AG04450 (cell line): ENCODE measurements around the gene KCNH8. TPM values are rescaled to one million over a fixed set of nuclear protein-coding genes. Genes with fewer than 3 reads are reported as not detected.
"Not testable (repeated sequence)": the region's sequence is repeated elsewhere in the genome, so short reads cannot be mapped to it uniquely, and the experiment has no call there.

Experiments
- CTCF ChIA-PET: fragments of 300-600, 350-600 bp; formaldehyde crosslinking; extraction: SDS; loops from one replicate; lab custom pipeline; 2022; ENCODE audit warnings: antibody characterized with exemption, inconsistent platforms; lab: Charles Lee
- POLR2A ChIA-PET: fragments of 350-600 bp; formaldehyde crosslinking; extraction: SDS; loops from one replicate; lab custom pipeline; 2021; ENCODE audit warnings: antibody characterized with exemption, inconsistent platforms; lab: Yijun Ruan, JAX
- DNase-seq: peaks from one replicate; pipeline ENCODE4 v3.0.0-alpha.2; 2011; ENCODE audit warnings: low read depth, low spot score
- H3K27ac ChIP-seq: one replicate; pipeline ENCODE4 v1.5.1; 2012; ENCODE audit warnings: low read depth, low read length, control low read depth
- H3K27me3 ChIP-seq: one replicate; pipeline ENCODE4 v1.6.0; 2012; ENCODE audit warnings: low read length; ENCODE audit not compliant: control insufficient read depth, insufficient read depth
- H3K4me3 ChIP-seq: 2 replicates; pipeline ENCODE4 v1.5.1; 2011; ENCODE audit warnings: mild to moderate bottlenecking, low read depth, low read length, control low read depth
- H3K9me3 ChIP-seq: 2 replicates; pipeline ENCODE4 v1.5.1; 2012; ENCODE audit warnings: low read length; ENCODE audit not compliant: control insufficient read depth, insufficient read depth
- polyA minus RNA-seq: library from RNA; depleted of rRNA, polyadenylated mRNA; stranded (reverse); fragments of >200 nt; gene quantifications from 2 replicates; pipeline ENCODE4 v1.2.3, GENCODE V29; 2011; rRNA and poly(A)+ RNA removed
- polyA plus RNA-seq: library from polyadenylated mRNA; depleted of rRNA; stranded (reverse); fragments of >200 nt; gene quantifications from 2 replicates; pipeline ENCODE4 v1.2.3, GENCODE V29; 2011; rRNA removed
- TF ChIP-seq, protein P1 (sequence below): IDR thresholded peaks from 2 replicates; pipeline ENCODE4 v1.5.1; 2011; ENCODE audit warnings: low read depth, low read length, control low read depth, inconsistent platforms

KCNH8 gene
- polyA plus RNA-seq (not detected in 2 replicates), polyA minus RNA-seq (not detected in 2 replicates)

DNA sequence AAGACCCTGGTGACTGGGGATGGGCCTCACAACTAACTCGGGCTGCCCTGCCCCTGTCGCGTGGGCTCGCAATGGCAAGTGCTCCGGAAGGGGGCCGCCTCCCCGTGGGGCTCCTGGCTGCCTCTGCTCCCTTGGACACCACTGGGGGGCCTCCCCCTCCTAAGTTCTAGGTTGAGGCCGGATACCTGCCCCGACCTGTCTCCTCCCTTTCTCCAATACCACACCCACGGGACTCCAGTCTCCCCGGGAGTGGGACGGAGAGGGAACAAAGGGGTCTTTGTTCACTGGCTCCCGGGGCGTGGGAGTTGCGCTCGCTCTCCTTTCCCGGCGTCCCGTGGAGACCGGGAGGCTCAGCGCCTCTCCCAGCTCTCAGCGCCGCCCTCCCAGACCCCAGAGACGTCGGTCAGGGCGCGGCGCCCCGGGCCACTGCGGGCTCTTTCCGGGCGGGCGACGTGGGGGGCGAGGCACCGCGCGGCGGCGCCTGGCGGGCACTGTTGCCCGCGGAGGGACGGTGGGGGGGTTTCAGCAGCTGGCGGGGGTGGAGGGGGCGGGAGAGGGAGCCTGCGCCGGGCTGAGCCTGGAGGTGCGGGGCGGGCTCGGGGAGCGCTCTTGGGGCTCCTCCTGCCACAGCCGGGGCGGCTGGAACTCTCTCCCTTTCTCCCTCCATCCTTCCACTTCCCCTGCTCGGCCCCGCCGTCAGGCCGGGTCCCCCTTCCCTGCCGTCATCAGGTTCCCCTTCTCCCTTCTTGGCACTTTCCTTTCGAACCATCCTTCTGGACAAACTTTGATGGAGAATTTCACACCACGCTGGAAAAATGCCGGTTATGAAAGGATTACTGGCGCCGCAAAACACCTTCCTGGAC is at the start of gene KCNH8:
Gene KCNH8, plus strand, starts transcription at position 606 of the 863 bp plus-strand sequence. Its CDS starts 210 bp downstream, at position 816.
- Histone ChIP-seq H3K9me3 (peaks cover 14% of the 10 kb centered on the region), H3K27ac (no peak within 1 kb of the TSS), H3K27me3 (peaks cover 3% of the 10 kb centered on the region), H3K4me3 (peak within 1 kb of the TSS; percentile 61)
- ChIA-PET POLR2A (no interaction called here), CTCF (no interaction called here)
- TF ChIP-seq, protein P1, sequence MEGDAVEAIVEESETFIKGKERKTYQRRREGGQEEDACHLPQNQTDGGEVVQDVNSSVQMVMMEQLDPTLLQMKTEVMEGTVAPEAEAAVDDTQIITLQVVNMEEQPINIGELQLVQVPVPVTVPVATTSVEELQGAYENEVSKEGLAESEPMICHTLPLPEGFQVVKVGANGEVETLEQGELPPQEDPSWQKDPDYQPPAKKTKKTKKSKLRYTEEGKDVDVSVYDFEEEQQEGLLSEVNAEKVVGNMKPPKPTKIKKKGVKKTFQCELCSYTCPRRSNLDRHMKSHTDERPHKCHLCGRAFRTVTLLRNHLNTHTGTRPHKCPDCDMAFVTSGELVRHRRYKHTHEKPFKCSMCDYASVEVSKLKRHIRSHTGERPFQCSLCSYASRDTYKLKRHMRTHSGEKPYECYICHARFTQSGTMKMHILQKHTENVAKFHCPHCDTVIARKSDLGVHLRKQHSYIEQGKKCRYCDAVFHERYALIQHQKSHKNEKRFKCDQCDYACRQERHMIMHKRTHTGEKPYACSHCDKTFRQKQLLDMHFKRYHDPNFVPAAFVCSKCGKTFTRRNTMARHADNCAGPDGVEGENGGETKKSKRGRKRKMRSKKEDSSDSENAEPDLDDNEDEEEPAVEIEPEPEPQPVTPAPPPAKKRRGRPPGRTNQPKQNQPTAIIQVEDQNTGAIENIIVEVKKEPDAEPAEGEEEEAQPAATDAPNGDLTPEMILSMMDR, result no peak
- no peak for DNase-seq

DNA sequence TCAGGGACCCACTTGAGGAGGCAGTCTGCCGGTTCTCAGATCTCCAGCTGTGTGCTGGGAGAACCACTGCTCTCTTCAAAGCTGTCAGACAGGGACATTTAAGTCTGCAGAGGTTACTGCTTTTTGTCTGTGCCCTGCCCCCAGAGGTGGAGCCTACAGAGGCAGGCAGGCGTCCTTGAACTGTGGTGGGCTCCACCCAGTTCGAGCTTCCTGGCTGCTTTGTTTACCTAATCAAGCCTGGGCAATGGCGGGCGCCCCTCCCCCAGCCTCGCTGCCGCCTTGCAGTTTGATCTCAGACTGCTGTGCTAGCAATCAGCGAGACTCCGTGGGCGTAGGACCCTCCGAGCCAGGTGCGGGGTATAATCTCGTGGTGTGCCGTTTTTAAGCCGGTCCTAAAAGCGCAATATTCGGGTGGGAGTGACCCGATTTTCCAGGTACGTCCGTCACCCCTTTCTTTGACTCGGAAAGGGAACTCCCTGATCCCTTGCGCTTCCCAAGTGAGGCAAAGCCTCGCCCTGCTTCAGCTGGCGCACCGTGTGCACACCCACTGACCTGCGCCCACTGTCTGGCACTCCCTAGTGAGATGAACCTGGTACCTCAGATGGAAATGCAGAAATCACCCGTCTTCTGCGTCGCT is 45.5 kb upstream of the KCNH8 start:
- peaks cover 25% of the 10 kb centered on the region for H3K9me3 ChIP-seq
- POLR2A ChIA-PET, CTCF ChIA-PET, H3K27me3 ChIP-seq, DNase-seq, H3K4me3 ChIP-seq, H3K27ac ChIP-seq: not testable (repeated sequence)

DNA sequence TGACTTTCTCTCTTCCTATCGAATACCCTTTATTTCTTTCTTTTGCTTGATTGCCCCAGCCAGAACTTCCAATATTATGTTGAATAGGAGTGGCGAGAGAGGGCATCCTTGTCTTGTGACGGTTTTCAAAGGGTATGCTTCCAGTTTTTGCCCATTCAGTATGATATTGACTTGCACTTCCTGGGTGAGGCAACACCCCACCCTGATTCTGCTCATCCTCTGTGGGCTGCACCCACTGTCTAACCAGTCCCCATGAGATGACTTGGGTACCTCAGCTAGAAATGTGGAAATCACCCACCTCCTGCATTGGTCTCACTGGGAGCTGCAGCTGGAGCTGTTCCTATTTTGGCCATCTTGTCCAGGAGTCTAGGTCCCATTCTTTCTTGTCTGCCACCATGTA is 44.8 kb upstream of the KCNH8 start:
- no peak for DNase-seq
- no peak overlapping the region for H3K4me3 ChIP-seq
- H3K27ac ChIP-seq, result no peak overlapping the region
- ChIA-PET CTCF (no interaction called here), POLR2A (no interaction called here)
- peaks cover 28% of the 10 kb centered on the region for H3K9me3 ChIP-seq
- TF ChIP-seq, protein P1, result no peak
- H3K27me3 ChIP-seq, result no peaks in the 10 kb centered on the region

DNA sequence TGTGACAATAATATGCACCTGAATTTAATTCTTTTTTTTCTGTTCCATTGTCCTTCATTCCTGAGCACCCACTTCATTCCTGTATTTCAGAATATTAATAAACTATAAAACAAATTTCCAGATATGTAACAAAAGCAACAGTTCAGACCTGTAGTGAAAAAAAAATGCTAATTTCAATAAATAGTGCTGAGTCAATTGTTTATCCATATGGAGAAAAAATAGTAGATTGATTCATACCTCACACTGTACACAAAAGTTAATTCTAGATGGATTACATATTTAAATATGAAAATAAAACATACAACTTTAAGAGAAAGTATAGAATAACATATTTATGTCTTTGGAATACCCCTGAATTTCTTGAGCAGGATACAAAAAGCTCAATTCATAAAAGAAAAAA is 43.9 kb upstream of the KCNH8 start:
- H3K27me3 ChIP-seq, result no peaks in the 10 kb centered on the region
- peaks cover 28% of the 10 kb centered on the region for H3K9me3 ChIP-seq
- CTCF ChIA-PET, result no interaction called here
- POLR2A ChIA-PET, result no interaction called here
- no peak for DNase-seq
- no peak overlapping the region for H3K27ac ChIP-seq
- TF ChIP-seq, protein P1, result no peak
- no peak overlapping the region for H3K4me3 ChIP-seq

DNA sequence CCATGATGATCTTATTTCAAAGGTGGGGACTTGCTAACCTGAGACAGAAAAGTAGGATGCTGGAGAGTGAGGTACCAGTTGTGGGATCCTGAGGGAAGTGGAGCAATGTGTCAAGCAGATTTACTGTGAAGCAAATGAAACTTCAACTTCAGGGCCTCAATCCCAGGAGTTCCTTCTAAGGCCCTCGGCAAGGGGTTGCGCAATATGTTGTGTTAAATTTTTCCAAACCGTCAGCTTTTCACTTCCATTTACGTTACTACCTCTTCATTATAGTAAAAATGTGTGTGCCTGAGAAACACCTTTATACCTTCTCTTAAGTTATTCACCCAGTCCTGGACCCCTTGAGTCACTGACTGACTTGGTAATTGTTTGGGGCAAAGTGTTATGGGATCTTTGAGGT is 42.5 kb upstream of the KCNH8 start:
- ChIA-PET POLR2A (no interaction called here), CTCF (no interaction called here)
- Histone ChIP-seq H3K27ac (no peak overlapping the region), H3K4me3 (no peak overlapping the region), H3K27me3 (no peaks in the 10 kb centered on the region), H3K9me3 (peaks cover 28% of the 10 kb centered on the region)
- TF ChIP-seq, protein P1, result no peak
- DNase-seq, result no peak
